ENCODE data around the gene TAGLN3. TPM values are rescaled to one million over a fixed set of nuclear protein-coding genes. Genes with fewer than 3 reads are reported as not detected.
"Not testable (repeated sequence)": the region's sequence is repeated elsewhere in the genome, so short reads cannot be mapped to it uniquely, and the experiment has no call there.

The TAGLN3 gene
- total RNA-seq, 2 donors from 2014 or later: 0.52 to 0.99 TPM

DNA sequence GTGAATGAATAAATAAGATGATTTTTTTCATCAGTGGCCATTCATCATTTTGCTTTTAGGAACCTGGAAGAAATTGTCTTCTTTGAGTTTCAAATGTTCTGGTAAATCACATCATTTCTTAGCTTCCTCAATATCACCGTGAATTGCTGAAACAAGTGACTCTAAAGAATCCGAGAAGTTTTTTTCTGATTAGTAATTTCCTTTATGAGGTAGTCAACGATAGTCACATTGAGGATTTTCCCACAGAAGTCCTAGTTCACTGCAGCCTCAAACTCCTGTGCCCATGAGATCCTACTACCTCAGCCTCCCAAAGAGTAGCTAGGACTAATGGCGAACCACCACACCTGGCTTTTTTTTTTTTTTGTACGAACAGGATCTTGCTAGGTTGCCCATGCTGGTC, 32.2 kb downstream of the TAGLN3 start:
- TF ChIP-seq POLR2A (IDR thresholded peaks at IDR 0.05) (no peak), CTCF (IDR thresholded peaks at IDR 0.05) (no peak)

DNA sequence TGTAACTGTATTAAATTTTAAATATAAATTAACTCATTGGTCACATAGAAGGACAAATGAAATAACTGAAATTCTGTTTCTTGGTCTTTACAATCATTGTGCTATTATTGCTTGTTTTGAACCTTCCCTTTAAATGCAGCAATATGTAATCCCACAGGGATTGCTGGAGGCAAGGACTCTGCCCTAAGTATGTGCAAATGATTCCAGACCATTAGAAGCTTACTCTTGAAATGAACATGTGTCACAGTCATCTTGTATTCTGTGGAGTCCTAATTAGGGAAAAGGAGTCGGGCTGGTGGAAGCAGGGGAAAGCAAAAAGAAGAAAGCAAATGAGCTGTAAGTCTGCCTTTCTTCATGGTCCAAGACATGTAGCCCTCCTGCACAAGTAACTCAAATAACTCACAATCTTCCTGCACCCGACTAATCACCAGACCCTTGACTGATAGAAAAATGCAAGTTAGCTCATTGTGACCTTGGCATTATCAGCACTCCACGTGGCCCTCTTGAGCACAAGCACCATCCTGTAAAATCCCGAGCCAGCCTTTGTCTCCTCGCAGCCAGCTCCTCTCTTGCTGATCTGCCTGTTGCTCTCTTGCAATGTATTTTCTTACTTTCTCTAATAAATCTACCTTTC, 33.5 kb downstream of the TAGLN3 start:
- DNase-seq (no peak), ATAC-seq (no peak)
- intact Hi-C loops (cut with DNase I): no loop called here
- Histone ChIP-seq H3K27me3 (no peaks in the 10 kb centered on the region), H3K27ac (no peak overlapping the region), H3K4me3 (no peak overlapping the region), H3K36me3 (replicated peaks in 1 of 2; ENCODE audit: insufficient read depth in 1 of 2, low read depth in 2 of 2) (no peaks in the 10 kb centered on the region), H3K9me3 (no peaks in the 10 kb centered on the region), H3K4me1 (no peaks in the 10 kb centered on the region)
- TF ChIP-seq CTCF (IDR thresholded peaks at IDR 0.05) (no peak), POLR2A (IDR thresholded peaks at IDR 0.05) (no peak)
- WGBS, 2 donors: 32 to 33% methylated on average over 5 of the region's 5 CpGs

More for the DNA sequence above, 32.2 kb downstream of the TAGLN3 start:
- Histone ChIP-seq H3K27me3 (no peaks in the 10 kb centered on the region), H3K27ac (no peak overlapping the region), H3K9me3 (no peaks in the 10 kb centered on the region), H3K4me1 (no peaks in the 10 kb centered on the region), H3K4me3 (no peak overlapping the region), H3K36me3 (replicated peaks in 1 of 2; ENCODE audit: insufficient read depth in 1 of 2, low read depth in 2 of 2) (no peaks in the 10 kb centered on the region)
- intact Hi-C loops (cut with DNase I): no loop called here
- DNase-seq (no peak), ATAC-seq (no peak)
- 87 to 90% methylated on average over 5 of the region's 5 CpGs for WGBS, 2 donors

DNA sequence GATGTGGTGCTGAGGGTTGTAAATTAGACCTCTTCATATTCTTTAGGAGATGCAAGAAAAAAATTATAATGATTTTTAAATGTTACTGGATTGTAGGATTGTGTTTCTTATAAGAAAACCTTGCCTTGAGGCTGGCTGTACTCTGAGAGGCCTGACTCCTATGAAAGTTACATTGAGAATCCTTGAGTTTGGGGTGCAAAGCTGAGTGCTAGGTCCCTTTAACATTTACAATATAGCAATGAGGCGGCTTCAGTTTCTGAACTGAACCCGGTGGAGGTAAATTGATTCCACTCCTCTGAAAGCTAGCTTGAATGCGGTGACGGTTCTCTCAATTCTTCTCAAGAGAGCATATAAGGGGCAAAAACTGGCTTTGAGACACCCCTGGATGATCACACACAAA, 35.7 kb downstream of the TAGLN3 start, which contains the start of gene TMPRSS7:
Gene TMPRSS7, plus strand, starts transcription at position 301 of the 400 bp plus-strand sequence. CDS start 110 bp downstream, outside the sequence.
- Histone ChIP-seq H3K27me3 (no peaks in the 10 kb centered on the region), H3K4me1 (no peaks in the 10 kb centered on the region), H3K9me3 (no peaks in the 10 kb centered on the region), H3K4me3 (no peak within 1 kb of the TSS), H3K36me3 (replicated peaks in 1 of 2; ENCODE audit: insufficient read depth in 1 of 2, low read depth in 2 of 2) (no peaks in the 10 kb centered on the region), H3K27ac (no peak within 1 kb of the TSS)
- no peak for DNase-seq
- no peak for ATAC-seq
- 92 to 96% methylated on average over 4 of the region's 4 CpGs for WGBS, 2 donors
- TF ChIP-seq CTCF (IDR thresholded peaks at IDR 0.05) (no peak), POLR2A (IDR thresholded peaks at IDR 0.05) (no peak)
- intact Hi-C loops (cut with DNase I): no loop called here

GRCh38 chr3:112035241-112035640, 36.5 kb downstream of the TAGLN3 start:
- no peak for ATAC-seq
- 64 to 85% methylated on average over 3 of the region's 3 CpGs for WGBS, 2 donors
- intact Hi-C loops (cut with DNase I): no loop called here
- Histone ChIP-seq H3K36me3 (replicated peaks in 1 of 2; ENCODE audit: insufficient read depth in 1 of 2, low read depth in 2 of 2) (no peaks in the 10 kb centered on the region), H3K4me1 (no peaks in the 10 kb centered on the region), H3K27me3 (no peaks in the 10 kb centered on the region), H3K4me3 (no peak overlapping the region), H3K27ac (no peak overlapping the region), H3K9me3 (no peaks in the 10 kb centered on the region)
- no peak for TF ChIP-seq CTCF (IDR thresholded peaks at IDR 0.05)
- TF ChIP-seq POLR2A (IDR thresholded peaks at IDR 0.05): no peak
- no peak for DNase-seq

GRCh38 chr3:112037194-112037593, 38.5 kb downstream of the TAGLN3 start:
- H3K27me3 ChIP-seq; H3K4me3 ChIP-seq; ATAC-seq; H3K27ac ChIP-seq; DNase-seq; H3K9me3 ChIP-seq; H3K36me3 ChIP-seq (replicated peaks in 1 of 2; ENCODE audit: insufficient read depth in 1 of 2, low read depth in 2 of 2); H3K4me1 ChIP-seq; intact Hi-C loops (cut with DNase I): not testable (repeated sequence)
- 51 to 55% methylated on average over 4 of the region's 4 CpGs for WGBS, 2 donors

Data from body of pancreas (tissue), 4 donors.